HepG2 (cell line): ENCODE data around the gene PIEZO1. TPM values are rescaled to one million over a fixed set of nuclear protein-coding genes. Genes with fewer than 3 reads are reported as not detected.

Experiments used
- ATAC-seq: fragments of 200-7000 bp; cut with Tn5 transposase; 3 replicates; pipeline ENCODE4 v1.9.1; 2020; ENCODE audit warnings: mild to moderate bottlenecking, moderate library complexity
- BruUV-seq: library from RNA; stranded (reverse); fragments of 400-500 nt; replicated peaks from 2 replicates; lab custom pipeline; 2021; lab: Mats Ljungman, UMichigan
- CTCF ChIA-PET: fragments of 300-600 bp; formaldehyde crosslinking; extraction: SDS; loops from one replicate; lab custom pipeline; 2021; ENCODE audit warnings: low total read pairs, inconsistent platforms, low intra/inter-chr PET ratio; lab: Yijun Ruan, JAX
- POLR2A ChIA-PET: fragments of 350-600 bp; sonication (Branson Sonifier 250); formaldehyde crosslinking; loops from one replicate; lab custom pipeline; 2020; ENCODE audit warnings: antibody characterized with exemption, inconsistent platforms; lab: Yijun Ruan, JAX
- DNase-seq: peaks from one replicate; pipeline ENCODE4 v3.0.0-alpha.2; 2015; ENCODE audit warnings: low spot score
- FAIRE-seq: peaks from 3 replicates; lab custom pipeline; 2011; peaks lifted over from hg19 to GRCh38; lab: Jason Lieb, UNC
- H2AFZ ChIP-seq: one replicate; pipeline ENCODE4 v1.6.1; 2011; ENCODE audit warnings: low read length, inconsistent platforms
- H3K27ac ChIP-seq: fragments of 300-600 bp; 3 replicates; pipeline ENCODE4 v1.8.0; 2011; ENCODE audit warnings: mixed run types, mild to moderate bottlenecking, mixed read lengths, low read length, inconsistent platforms; ENCODE audit not compliant: insufficient read depth; ENCODE audit errors: extremely low read length
- H3K27me3 ChIP-seq, 2 experiments: fragments of 200-600 bp in 1 of 2; 2 replicates in 1 of 2; 3 replicates in 1 of 2; pipeline versions ENCODE4 v1.6.0 to v1.8.0; 2011; ENCODE audit warnings: low read length in 2 of 2, mild to moderate bottlenecking in 2 of 2, moderate library complexity in 2 of 2, inconsistent platforms in 1 of 2; ENCODE audit not compliant: insufficient read depth in 2 of 2, control insufficient read depth in 1 of 2
- H3K36me3 ChIP-seq, 2 experiments: fragments of 200-600 bp in 1 of 2; replicated peaks in 1 of 2; 2 replicates in 1 of 2; 3 replicates in 1 of 2; pipeline versions ENCODE4 v1.5.1 to v1.8.0; 2011; ENCODE audit warnings: low read length in 2 of 2, inconsistent platforms in 1 of 2; ENCODE audit not compliant: insufficient read depth in 2 of 2, control insufficient read depth in 1 of 2
- H3K4me1 ChIP-seq: 2 replicates; pipeline ENCODE4 v1.5.1; 2012; ENCODE audit warnings: low read length, inconsistent platforms; ENCODE audit not compliant: insufficient read depth
- H3K4me2 ChIP-seq: 2 replicates; pipeline ENCODE4 v1.6.0; 2011; ENCODE audit warnings: low read depth, low read length, inconsistent platforms
- H3K4me3 ChIP-seq, 3 experiments: fragments of 200-600 bp in 1 of 3; sonication (generic), shearing (Covaris generic) in 1 of 3; replicated peaks in 1 of 3; 2 replicates each; pipeline ENCODE4 v1.5.1; 2011 to 2016; ENCODE audit warnings: low read length in 3 of 3, inconsistent platforms in 2 of 3, low read depth in 2 of 3, mild to moderate bottlenecking in 2 of 3, control low read depth in 1 of 3, mixed read lengths in 1 of 3; ENCODE audit not compliant: insufficient read depth in 1 of 3
- H3K79me2 ChIP-seq: one replicate; pipeline ENCODE4 v1.6.1; 2011; ENCODE audit warnings: low read length, inconsistent platforms; ENCODE audit not compliant: insufficient read depth
- H3K9ac ChIP-seq: 2 replicates; pipeline ENCODE4 v1.6.0; 2011; ENCODE audit warnings: mild to moderate bottlenecking, low read depth, low read length, inconsistent platforms; ENCODE audit not compliant: insufficient read depth
- H3K9me3 ChIP-seq: 2 replicates; pipeline ENCODE4 v1.5.1; 2012; ENCODE audit warnings: mild to moderate bottlenecking, low read length
- H4K20me1 ChIP-seq: 2 replicates; pipeline ENCODE4 v1.6.0; 2011; ENCODE audit warnings: inconsistent platforms, mild to moderate bottlenecking, low read length, moderate library complexity; ENCODE audit not compliant: insufficient read depth
- SNAI1 ChIP-seq: sonication (generic); formaldehyde crosslinking; IDR thresholded peaks from 2 replicates; pipeline ENCODE4 v1.5.0; 2020; ENCODE audit warnings: mild to moderate bottlenecking, missing genetic modification reagents, borderline replicate concordance
- ZBTB26 ChIP-seq: IDR thresholded peaks from 2 replicates; pipeline ENCODE4 v1.6.1; 2016; ENCODE audit warnings: missing compliant biosample characterization, missing genetic modification reagents, borderline replicate concordance
- ZNF569 ChIP-seq: sonication (generic); formaldehyde crosslinking; IDR thresholded peaks from 2 replicates; pipeline ENCODE4 v1.5.0; 2020; ENCODE audit warnings: mild to moderate bottlenecking, missing genetic modification reagents, moderate library complexity, borderline replicate concordance
- WGBS: methylation state at CpG from one replicate; pipeline ENCODE4 v1.1.6; 2017; ENCODE audit warnings: low lambda C conversion rate; 5-methylcytosine and 5-hydroxymethylcytosine counted together
- in situ Hi-C: cut with HindIII; loops from 2 replicates; pipeline ENCODE4 v1.10.0; 2017; ENCODE audit warnings: low pct_unique_long_range_greater_than_20kb; ENCODE audit not compliant: extremely low pct_ligation_motif_present
- intact Hi-C: fragments of 100-400 bp; cut with micrococcal nuclease; formaldehyde crosslinking; loops from one replicate; pipeline ENCODE4 v1.10.0; 2022; ENCODE audit not compliant: unreplicated experiment
- polyA plus RNA-seq, 8 experiments: library from polyadenylated mRNA; depleted of rRNA in 3 of 8; stranded (reverse) in 7 of 8; unstranded in 1 of 8; fragments of >200 nt; fragmentation: Illumina TruSeq in 4 of 8; extraction: Trizol in 4 of 8; gene quantifications; 2 replicates each; pipeline versions ENCODE4 v1.2.1 to v1.2.3, GENCODE V29; 2011 to 2016; ENCODE audit warnings: low read depth in 4 of 8, missing spikeins in 1 of 8, mixed read lengths in 1 of 8; ENCODE audit not compliant: insufficient read depth in 1 of 8
- total RNA-seq, 5 experiments: library from RNA; depleted of rRNA; stranded (reverse); fragments of >200 nt; fragmentation: Illumina TruSeq; extraction: Trizol; gene quantifications; 2 replicates each; pipeline ENCODE4 v1.2.3, GENCODE V29; 2016; ENCODE audit warnings: low read depth in 1 of 5
- TF ChIP-seq, protein P1 (sequence below): sonication (generic); formaldehyde crosslinking; IDR thresholded peaks from 2 replicates; pipeline ENCODE4 v1.4.0; 2020; ENCODE audit warnings: missing genetic modification reagents
- TF ChIP-seq, protein P2 (sequence below): sonication (generic); formaldehyde crosslinking; IDR thresholded peaks from 2 replicates; pipeline ENCODE4 v1.9.0; 2021; ENCODE audit warnings: missing genetic modification reagents, mild to moderate bottlenecking, borderline replicate concordance

PIEZO1 gene
- total and polyA plus RNA-seq, 2 of the 13 experiments (the other 11 are each of a cell fraction or from before 2014, with no cell fraction given): 67.9 to 85.0 TPM

- in situ Hi-C loops: no loop called here
- Histone ChIP-seq H3K9me3 (no peaks in the 10 kb centered on the region), H3K9ac (no peak overlapping the region), H3K4me1 (0 out of 2 replicates have a peak, but pooled peaks cover 7% of the 10 kb centered on the region), H3K27me3 (no peaks in the 10 kb centered on the region), H3K4me2 (no peak overlapping the region), H3K27ac (no peak overlapping the region), H4K20me1 (no peaks in the 10 kb centered on the region)
- WGBS: 66% methylated on average over 12 of the region's 14 CpGs
- no TSS peak for BruUV-seq
- no peak for ATAC-seq
- CTCF ChIA-PET: no interaction called here
- no peak for DNase-seq
- no peak for FAIRE-seq
- TF ChIP-seq, protein P1, sequence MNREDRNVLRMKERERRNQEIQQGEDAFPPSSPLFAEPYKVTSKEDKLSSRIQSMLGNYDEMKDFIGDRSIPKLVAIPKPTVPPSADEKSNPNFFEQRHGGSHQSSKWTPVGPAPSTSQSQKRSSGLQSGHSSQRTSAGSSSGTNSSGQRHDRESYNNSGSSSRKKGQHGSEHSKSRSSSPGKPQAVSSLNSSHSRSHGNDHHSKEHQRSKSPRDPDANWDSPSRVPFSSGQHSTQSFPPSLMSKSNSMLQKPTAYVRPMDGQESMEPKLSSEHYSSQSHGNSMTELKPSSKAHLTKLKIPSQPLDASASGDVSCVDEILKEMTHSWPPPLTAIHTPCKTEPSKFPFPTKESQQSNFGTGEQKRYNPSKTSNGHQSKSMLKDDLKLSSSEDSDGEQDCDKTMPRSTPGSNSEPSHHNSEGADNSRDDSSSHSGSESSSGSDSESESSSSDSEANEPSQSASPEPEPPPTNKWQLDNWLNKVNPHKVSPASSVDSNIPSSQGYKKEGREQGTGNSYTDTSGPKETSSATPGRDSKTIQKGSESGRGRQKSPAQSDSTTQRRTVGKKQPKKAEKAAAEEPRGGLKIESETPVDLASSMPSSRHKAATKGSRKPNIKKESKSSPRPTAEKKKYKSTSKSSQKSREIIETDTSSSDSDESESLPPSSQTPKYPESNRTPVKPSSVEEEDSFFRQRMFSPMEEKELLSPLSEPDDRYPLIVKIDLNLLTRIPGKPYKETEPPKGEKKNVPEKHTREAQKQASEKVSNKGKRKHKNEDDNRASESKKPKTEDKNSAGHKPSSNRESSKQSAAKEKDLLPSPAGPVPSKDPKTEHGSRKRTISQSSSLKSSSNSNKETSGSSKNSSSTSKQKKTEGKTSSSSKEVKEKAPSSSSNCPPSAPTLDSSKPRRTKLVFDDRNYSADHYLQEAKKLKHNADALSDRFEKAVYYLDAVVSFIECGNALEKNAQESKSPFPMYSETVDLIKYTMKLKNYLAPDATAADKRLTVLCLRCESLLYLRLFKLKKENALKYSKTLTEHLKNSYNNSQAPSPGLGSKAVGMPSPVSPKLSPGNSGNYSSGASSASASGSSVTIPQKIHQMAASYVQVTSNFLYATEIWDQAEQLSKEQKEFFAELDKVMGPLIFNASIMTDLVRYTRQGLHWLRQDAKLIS: no peak
- TF ChIP-seq ZNF569 (CRISPR knock-in tag): no peak
- TF ChIP-seq, protein P2, sequence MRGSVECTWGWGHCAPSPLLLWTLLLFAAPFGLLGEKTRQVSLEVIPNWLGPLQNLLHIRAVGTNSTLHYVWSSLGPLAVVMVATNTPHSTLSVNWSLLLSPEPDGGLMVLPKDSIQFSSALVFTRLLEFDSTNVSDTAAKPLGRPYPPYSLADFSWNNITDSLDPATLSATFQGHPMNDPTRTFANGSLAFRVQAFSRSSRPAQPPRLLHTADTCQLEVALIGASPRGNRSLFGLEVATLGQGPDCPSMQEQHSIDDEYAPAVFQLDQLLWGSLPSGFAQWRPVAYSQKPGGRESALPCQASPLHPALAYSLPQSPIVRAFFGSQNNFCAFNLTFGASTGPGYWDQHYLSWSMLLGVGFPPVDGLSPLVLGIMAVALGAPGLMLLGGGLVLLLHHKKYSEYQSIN (CRISPR knock-in tag): no peak
- no peak for TF ChIP-seq SNAI1 (CRISPR knock-in tag)
- no peak for TF ChIP-seq ZBTB26
- TF ChIP-seq, all 625 proteins: peak for 0
- Histone ChIP-seq H3K4me3 (no peak overlapping the region), H2AFZ (no peak overlapping the region), H3K79me2 (no peaks in the 10 kb centered on the region), H3K36me3 (no peaks in the 10 kb centered on the region)
- intact Hi-C loops: no loop called here
- POLR2A ChIA-PET: no interaction called here
These were observed 45.8 kb upstream of the PIEZO1 start for GRCh38 chr16:88830783-88831182.
